Naive thymus-derived CD4-positive, alpha-beta T cell (primary cell): ENCODE data around the gene KIF16B. TPM values are rescaled to one million over a fixed set of nuclear protein-coding genes. Genes with fewer than 3 reads are reported as not detected.

Source experiments
- ATAC-seq: fragments of 150-1000 bp; cut with Tn5 transposase; 2 replicates; pipeline ENCODE4 v1.10.0; 2021; ENCODE audit warnings: mild to moderate bottlenecking, moderate library complexity
- CTCF ChIA-PET: fragments of 350-600 bp; sonication (Branson Sonifier 250); formaldehyde crosslinking; loops from one replicate; lab custom pipeline; 2021; ENCODE audit warnings: antibody characterized with exemption; lab: Charles Lee
- POLR2A ChIA-PET: fragments of 350-600 bp; sonication (Branson Sonifier 250); formaldehyde crosslinking; loops from one replicate; lab custom pipeline; 2021; ENCODE audit warnings: antibody characterized with exemption, inconsistent platforms; lab: Charles Lee
- DNase-seq, 9 donors: peaks; one replicate each; pipeline versions ENCODE4 v3.0.0 to v3.0.0-alpha.2; 2020 to 2022; ENCODE audit warnings: mixed read lengths in 1 of 9
- H3K27ac ChIP-seq: one replicate; pipeline ENCODE4 v1.7.0; 2013; ENCODE audit warnings: mild to moderate bottlenecking, low read depth, low read length, moderate library complexity
- H3K27me3 ChIP-seq, 2 donors: one replicate each; pipeline ENCODE4 v1.7.0; 2013; ENCODE audit warnings: low read length in 2 of 2, mild to moderate bottlenecking in 2 of 2, moderate library complexity in 2 of 2; ENCODE audit not compliant: control insufficient read depth in 2 of 2, insufficient read depth in 2 of 2
- H3K36me3 ChIP-seq, 3 experiments: 1 replicate in 2 of 3; 2 replicates in 1 of 3; pipeline ENCODE4 v1.7.0; 2013; ENCODE audit warnings: low read length in 3 of 3, mild to moderate bottlenecking in 3 of 3, moderate library complexity in 1 of 3; ENCODE audit not compliant: insufficient read depth in 3 of 3, control insufficient read depth in 2 of 3
- H3K4me1 ChIP-seq, 2 donors: one replicate each; pipeline ENCODE4 v1.7.0; 2013; ENCODE audit warnings: low read length in 2 of 2, mild to moderate bottlenecking in 2 of 2, moderate library complexity in 1 of 2; ENCODE audit not compliant: control insufficient read depth in 2 of 2, insufficient read depth in 2 of 2
- H3K4me3 ChIP-seq: 2 replicates; pipeline ENCODE4 v1.7.0; 2013; ENCODE audit warnings: mild to moderate bottlenecking, low read length
- H3K9me3 ChIP-seq, 3 experiments: 1 replicate in 2 of 3; 2 replicates in 1 of 3; pipeline ENCODE4 v1.7.0; 2013; ENCODE audit warnings: low read length in 3 of 3; ENCODE audit not compliant: control insufficient read depth in 2 of 3
- H3K27ac Mint-ChIP-seq, 9 donors: one replicate each; pipeline ENCODE4 v1.8.0; 2020 to 2022; ENCODE audit warnings: mixed read lengths in 9 of 9, mild to moderate bottlenecking in 8 of 9, moderate library complexity in 5 of 9, inconsistent platforms in 2 of 9
- H3K27me3 Mint-ChIP-seq, 5 donors: one replicate each; pipeline ENCODE4 v1.8.0; 2021 to 2022; ENCODE audit warnings: mixed read lengths in 5 of 5, mild to moderate bottlenecking in 1 of 5
- H3K36me3 Mint-ChIP-seq, 5 donors: one replicate each; pipeline ENCODE4 v1.8.0; 2020 to 2022; ENCODE audit warnings: mixed read lengths in 5 of 5, mild to moderate bottlenecking in 3 of 5, inconsistent platforms in 1 of 5
- H3K4me1 Mint-ChIP-seq, 7 donors: one replicate each; pipeline ENCODE4 v1.8.0; 2020 to 2022; ENCODE audit warnings: mixed read lengths in 7 of 7, mild to moderate bottlenecking in 3 of 7, inconsistent platforms in 1 of 7
- H3K4me3 Mint-ChIP-seq, 10 donors: one replicate each; pipeline ENCODE4 v1.8.0; 2020 to 2022; ENCODE audit warnings: mild to moderate bottlenecking in 10 of 10, mixed read lengths in 10 of 10, moderate library complexity in 6 of 10, inconsistent platforms in 2 of 10
- H3K9me3 Mint-ChIP-seq, 11 donors: one replicate each; pipeline ENCODE4 v1.8.0; 2020 to 2022; ENCODE audit warnings: mixed read lengths in 11 of 11, mild to moderate bottlenecking in 4 of 11, inconsistent platforms in 1 of 11, moderate library complexity in 1 of 11
- intact Hi-C, 2 donors: fragments of 100-400 bp; cut with micrococcal nuclease; formaldehyde crosslinking; loops; one replicate each; pipeline ENCODE4 v1.15.1; 2023
- polyA plus RNA-seq, 2 donors: library from polyadenylated mRNA; unstranded; fragments of 300-500 nt; fragmentation: Illumina TruSeq; gene quantifications; one replicate each; pipeline ENCODE4 v1.2.3, GENCODE V29; 2021
- total RNA-seq, 6 experiments: library from RNA in 5 of 6; stranded (reverse) in 5 of 6; gene quantifications; 1 replicate in 5 of 6; 2 replicates in 1 of 6; pipeline ENCODE4 v1.2.3 and lab custom pipeline; 2021 to 2026

Gene KIF16B
- total and polyA plus RNA-seq, 7 experiments from 2014 or later: 6.0 to 13.7 (median 10.3) TPM

DNA sequence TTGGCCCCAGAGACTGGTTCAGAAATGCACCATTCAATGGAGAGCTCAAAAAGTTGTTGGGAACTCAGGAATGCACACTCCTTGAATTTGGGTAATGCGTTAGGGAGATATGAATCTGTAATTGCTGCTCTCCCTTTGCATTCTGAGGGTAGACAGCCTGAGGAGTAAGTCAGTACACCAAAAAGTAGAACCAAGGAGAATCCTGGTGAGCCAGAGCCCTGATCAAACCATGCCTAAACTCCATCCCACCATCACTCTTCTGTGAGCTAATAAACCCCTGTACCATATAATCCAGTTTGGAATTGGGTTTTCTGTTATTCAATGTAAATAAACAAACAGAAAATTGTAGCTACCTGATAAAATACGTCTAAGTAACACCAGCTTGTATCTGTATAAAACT is 90.2 kb downstream of the KIF16B start:
- no peaks in the 10 kb centered on the region for H3K9me3 ChIP-seq
- H3K4me3 Mint-ChIP-seq: no peak overlapping the region
- POLR2A ChIA-PET: no interaction called here
- H3K4me3 ChIP-seq: no peak overlapping the region
- peaks cover 0 to 1% (median 0%) of the 10 kb centered on the region in 11 donors for H3K9me3 Mint-ChIP-seq
- DNase-seq: no peak
- no peak overlapping the region for H3K27ac Mint-ChIP-seq
- intact Hi-C loops: no loop called here
- peaks cover 0 to 5% (median under 1%) of the 10 kb centered on the region in 7 donors for H3K4me1 Mint-ChIP-seq
- CTCF ChIA-PET: no interaction called here
- H3K4me1 ChIP-seq: no peaks in the 10 kb centered on the region
- H3K36me3 Mint-ChIP-seq: peaks cover 0 to 70% (median 24%) of the 10 kb centered on the region in 5 donors
- no peaks in the 10 kb centered on the region for H3K27me3 Mint-ChIP-seq
- ATAC-seq: no peak
- H3K27ac ChIP-seq: no peak overlapping the region
- no peaks in the 10 kb centered on the region for H3K27me3 ChIP-seq
- peaks cover 0 to 3% (median 0%) of the 10 kb centered on the region in 3 experiments for H3K36me3 ChIP-seq

- Mint-ChIP-seq H3K4me3 (no peak overlapping the region), H3K9me3 (peaks cover 0 to 1% (median 0%) of the 10 kb centered on the region in 11 donors), H3K36me3 (peaks cover 0 to 66% (median 29%) of the 10 kb centered on the region in 5 donors), H3K27me3 (no peaks in the 10 kb centered on the region), H3K4me1 (peaks cover 6 to 13% (median 8%) of the 10 kb centered on the region in 7 donors), H3K27ac (peak overlapping the region in 1 of 9 donors; percentile 12)
- no peak overlapping the region for H3K4me3 ChIP-seq
- H3K27me3 ChIP-seq: no peaks in the 10 kb centered on the region
- ATAC-seq: no peak
- CTCF ChIA-PET: no interaction called here
- no peaks in the 10 kb centered on the region for H3K9me3 ChIP-seq
- no peak for DNase-seq
- no peaks in the 10 kb centered on the region for H3K4me1 ChIP-seq
- POLR2A ChIA-PET: no interaction called here
- no peak overlapping the region for H3K27ac ChIP-seq
- H3K36me3 ChIP-seq: peaks cover 0 to 3% (median 0%) of the 10 kb centered on the region in 3 experiments
- intact Hi-C loops: no loop called here
These were observed 91.3 kb downstream of the KIF16B start for GRCh38 chr20:16481977-16482376.

- H3K4me3 Mint-ChIP-seq: no peak overlapping the region
- H3K27ac Mint-ChIP-seq: no peak overlapping the region
- H3K4me1 ChIP-seq: no peaks in the 10 kb centered on the region
- intact Hi-C loops: loop anchor here in 1 of 2 donors (10.0 kb wide), 1 partner anchor 65 kb away; no protein-coding TSS in a partner anchor
- ATAC-seq: no peak
- ChIA-PET POLR2A (no interaction called here), CTCF (no interaction called here)
- H3K9me3 Mint-ChIP-seq: peaks cover 0 to 1% (median 0%) of the 10 kb centered on the region in 11 donors
- H3K27me3 Mint-ChIP-seq: no peaks in the 10 kb centered on the region
- no peak overlapping the region for H3K4me3 ChIP-seq
- H3K36me3 Mint-ChIP-seq: peaks cover 0 to 49% (median 21%) of the 10 kb centered on the region in 5 donors
- no peaks in the 10 kb centered on the region for H3K27me3 ChIP-seq
- DNase-seq: no peak
- H3K36me3 ChIP-seq: peaks cover 0 to 3% (median 0%) of the 10 kb centered on the region in 3 experiments
- H3K4me1 Mint-ChIP-seq: peaks cover 6 to 16% (median 8%) of the 10 kb centered on the region in 7 donors
- no peaks in the 10 kb centered on the region for H3K9me3 ChIP-seq
- no peak overlapping the region for H3K27ac ChIP-seq
These were observed 93.6 kb downstream of the KIF16B start for GRCh38 chr20:16479666-16480065.

GRCh38 chr20:16477632-16478031 is 95.6 kb downstream of the KIF16B start:
- Mint-ChIP-seq H3K36me3 (peaks cover 0 to 37% (median 11%) of the 10 kb centered on the region in 5 donors), H3K4me3 (no peak overlapping the region), H3K9me3 (peaks cover 0 to 1% (median 0%) of the 10 kb centered on the region in 11 donors), H3K4me1 (peaks cover 5 to 16% (median 8%) of the 10 kb centered on the region in 7 donors), H3K27ac (peak overlapping the region in 6 of 9 donors; percentile 4 to 74 (median 28)), H3K27me3 (no peaks in the 10 kb centered on the region)
- POLR2A ChIA-PET: no interaction called here
- H3K27ac ChIP-seq: no peak overlapping the region
- no peak for ATAC-seq
- H3K36me3 ChIP-seq: no peaks in the 10 kb centered on the region
- H3K27me3 ChIP-seq: no peaks in the 10 kb centered on the region
- no peaks in the 10 kb centered on the region for H3K9me3 ChIP-seq
- H3K4me1 ChIP-seq: no peaks in the 10 kb centered on the region
- CTCF ChIA-PET: no interaction called here
- no peak overlapping the region for H3K4me3 ChIP-seq
- intact Hi-C loops: loop anchor here in 1 of 2 donors (10.0 kb wide), 1 partner anchor 63 kb away; no protein-coding TSS in a partner anchor
- DNase-seq: no peak

- Histone ChIP-seq H3K36me3 (no peaks in the 10 kb centered on the region), H3K4me3 (no peak overlapping the region), H3K9me3 (no peaks in the 10 kb centered on the region), H3K27me3 (no peaks in the 10 kb centered on the region), H3K4me1 (no peaks in the 10 kb centered on the region), H3K27ac (no peak overlapping the region)
- ATAC-seq (peak; percentile 54), DNase-seq (peak in 3 of 9 donors; percentile 0 to 21 (median 4))
- Mint-ChIP-seq H3K27ac (no peak overlapping the region), H3K9me3 (peaks cover 0 to 1% (median 0%) of the 10 kb centered on the region in 11 donors), H3K27me3 (no peaks in the 10 kb centered on the region), H3K4me1 (peaks cover 5 to 16% (median 8%) of the 10 kb centered on the region in 7 donors), H3K36me3 (peaks cover 0 to 33% (median 9%) of the 10 kb centered on the region in 5 donors), H3K4me3 (no peak overlapping the region)
- intact Hi-C loops: loop anchor here in 1 of 2 donors (10.0 kb wide), 1 partner anchor 61 kb away; no protein-coding TSS in a partner anchor
- CTCF ChIA-PET: interaction anchor here (0.9 to 1.3 kb wide), 4 partner anchors 10 to 41 kb away, joined by 3 to 5 read pairs (median 4); no protein-coding TSS in a partner anchor
- POLR2A ChIA-PET: no interaction called here
These were observed 97.2 kb downstream of the KIF16B start for GRCh38 chr20:16476032-16476431.

- Mint-ChIP-seq H3K36me3 (peaks cover 0 to 33% (median 9%) of the 10 kb centered on the region in 5 donors), H3K27me3 (no peaks in the 10 kb centered on the region), H3K4me1 (peaks cover 5 to 16% (median 8%) of the 10 kb centered on the region in 7 donors), H3K27ac (no peak overlapping the region), H3K9me3 (peaks cover 0 to 1% (median 0%) of the 10 kb centered on the region in 11 donors), H3K4me3 (no peak overlapping the region)
- ATAC-seq (no peak), DNase-seq (no peak)
- Histone ChIP-seq H3K9me3 (no peaks in the 10 kb centered on the region), H3K27ac (no peak overlapping the region), H3K4me3 (no peak overlapping the region), H3K27me3 (no peaks in the 10 kb centered on the region), H3K36me3 (no peaks in the 10 kb centered on the region), H3K4me1 (no peaks in the 10 kb centered on the region)
- intact Hi-C loops: loop anchor here in 1 of 2 donors (10.0 kb wide), 1 partner anchor 60 kb away; no protein-coding TSS in a partner anchor
- POLR2A ChIA-PET: no interaction called here
- CTCF ChIA-PET: interaction anchor here (0.9 to 1.3 kb wide), 4 partner anchors 9 to 40 kb away, joined by 3 to 5 read pairs (median 4); no protein-coding TSS in a partner anchor
These were observed 98.0 kb downstream of the KIF16B start for GRCh38 chr20:16475225-16475624.
